Activated T-cell treated with anti-CD3 and anti-CD28 coated beads, Interleukin-2, amount 50 U/mL, for 24 hours (primary cell): Measurements from ENCODE around the gene CTNNA3.

Experiments used
- DNase-seq: peaks from one replicate; pipeline ENCODE4 v3.0.0-alpha.2; 2020
- H3K27ac Mint-ChIP-seq: 2 replicates; pipeline ENCODE4 v1.8.0; 2020; ENCODE audit warnings: mild to moderate bottlenecking, mixed read lengths
- H3K27me3 Mint-ChIP-seq: 2 replicates; pipeline ENCODE4 v1.8.0; 2020; ENCODE audit warnings: mixed read lengths
- H3K36me3 Mint-ChIP-seq: 2 replicates; pipeline ENCODE4 v1.8.0; 2020; ENCODE audit warnings: low read depth, mixed read lengths
- H3K4me1 Mint-ChIP-seq: 2 replicates; pipeline ENCODE4 v1.8.0; 2020; ENCODE audit warnings: low read depth, mixed read lengths
- H3K4me3 Mint-ChIP-seq: 2 replicates; pipeline ENCODE4 v1.8.0; 2020; ENCODE audit warnings: mild to moderate bottlenecking, moderate library complexity, mixed read lengths
- H3K9me3 Mint-ChIP-seq: 2 replicates; pipeline ENCODE4 v1.8.0; 2020; ENCODE audit warnings: mixed read lengths

CTNNA3 gene

GRCh38 chr10:67678335-67678974 lies 17.5 kb downstream of the CTNNA3 start:
- H3K4me1 Mint-ChIP-seq: no peaks in the 10 kb centered on the region
- H3K27me3 Mint-ChIP-seq: peaks cover 26% of the 10 kb centered on the region
- H3K9me3 Mint-ChIP-seq: peaks cover 5% of the 10 kb centered on the region
- H3K4me3 Mint-ChIP-seq: no peak overlapping the region
- no peak overlapping the region for H3K27ac Mint-ChIP-seq
- DNase-seq: no peak
- H3K36me3 Mint-ChIP-seq: no peaks in the 10 kb centered on the region

- Mint-ChIP-seq H3K27ac (no peak overlapping the region), H3K9me3 (no peaks in the 10 kb centered on the region), H3K36me3 (no peaks in the 10 kb centered on the region), H3K27me3 (peaks cover 26% of the 10 kb centered on the region), H3K4me3 (no peak overlapping the region), H3K4me1 (no peaks in the 10 kb centered on the region)
- DNase-seq: no peak
Observed at GRCh38 chr10:67676208-67676825, 19.7 kb downstream of the CTNNA3 start.

GRCh38 chr10:67670401-67670800 lies 25.6 kb downstream of the CTNNA3 start:
- Mint-ChIP-seq H3K4me3 (no peak overlapping the region), H3K36me3 (no peaks in the 10 kb centered on the region), H3K27ac (no peak overlapping the region), H3K4me1 (no peaks in the 10 kb centered on the region), H3K27me3 (peaks cover under 1% of the 10 kb centered on the region), H3K9me3 (no peaks in the 10 kb centered on the region)
- no peak for DNase-seq

GRCh38 chr10:67669978-67670377 lies 26.0 kb downstream of the CTNNA3 start:
- DNase-seq: no peak
- Mint-ChIP-seq H3K27me3 (no peaks in the 10 kb centered on the region), H3K27ac (no peak overlapping the region)

GRCh38 chr10:67668448-67668847 lies 27.5 kb downstream of the CTNNA3 start:
- Mint-ChIP-seq H3K4me3 (no peak overlapping the region), H3K27me3 (no peaks in the 10 kb centered on the region), H3K36me3 (no peaks in the 10 kb centered on the region), H3K27ac (no peak overlapping the region), H3K9me3 (no peaks in the 10 kb centered on the region), H3K4me1 (no peaks in the 10 kb centered on the region)
- DNase-seq: no peak

More at GRCh38 chr10:67669978-67670377, 26.0 kb downstream of the CTNNA3 start:
- H3K4me1 Mint-ChIP-seq: no peaks in the 10 kb centered on the region
- H3K4me3 Mint-ChIP-seq: no peak overlapping the region
- H3K9me3 Mint-ChIP-seq: no peaks in the 10 kb centered on the region
- no peaks in the 10 kb centered on the region for H3K36me3 Mint-ChIP-seq

GRCh38 chr10:67667035-67667425 lies 29.0 kb downstream of the CTNNA3 start:
- Mint-ChIP-seq H3K4me1 (no peaks in the 10 kb centered on the region), H3K9me3 (no peaks in the 10 kb centered on the region), H3K27me3 (no peaks in the 10 kb centered on the region), H3K36me3 (no peaks in the 10 kb centered on the region), H3K4me3 (no peak overlapping the region), H3K27ac (no peak overlapping the region)
- no peak for DNase-seq

- Mint-ChIP-seq H3K27me3 (no peaks in the 10 kb centered on the region), H3K36me3 (no peaks in the 10 kb centered on the region), H3K4me3 (no peak overlapping the region), H3K4me1 (no peaks in the 10 kb centered on the region), H3K9me3 (no peaks in the 10 kb centered on the region), H3K27ac (no peak overlapping the region)
- DNase-seq: no peak
Observed at GRCh38 chr10:67666416-67667034, 29.5 kb downstream of the CTNNA3 start.

GRCh38 chr10:67665491-67665890 lies 30.5 kb downstream of the CTNNA3 start:
- Mint-ChIP-seq H3K4me1 (no peaks in the 10 kb centered on the region), H3K27me3 (no peaks in the 10 kb centered on the region), H3K9me3 (no peaks in the 10 kb centered on the region), H3K27ac (no peak overlapping the region), H3K36me3 (no peaks in the 10 kb centered on the region), H3K4me3 (no peak overlapping the region)
- DNase-seq: no peak

GRCh38 chr10:67664942-67665341 lies 31.1 kb downstream of the CTNNA3 start:
- H3K4me1 Mint-ChIP-seq: no peaks in the 10 kb centered on the region
- no peak overlapping the region for H3K27ac Mint-ChIP-seq
- H3K4me3 Mint-ChIP-seq: no peak overlapping the region
- DNase-seq: no peak
- H3K27me3 Mint-ChIP-seq: no peaks in the 10 kb centered on the region
- H3K36me3 Mint-ChIP-seq: no peaks in the 10 kb centered on the region
- no peaks in the 10 kb centered on the region for H3K9me3 Mint-ChIP-seq

- Mint-ChIP-seq H3K4me1 (no peaks in the 10 kb centered on the region), H3K27me3 (no peaks in the 10 kb centered on the region), H3K9me3 (no peaks in the 10 kb centered on the region), H3K36me3 (no peaks in the 10 kb centered on the region), H3K4me3 (no peak overlapping the region), H3K27ac (no peak overlapping the region)
- DNase-seq: no peak
Observed at GRCh38 chr10:67663449-67664087, 32.4 kb downstream of the CTNNA3 start.

- H3K36me3 Mint-ChIP-seq: no peaks in the 10 kb centered on the region
- no peaks in the 10 kb centered on the region for H3K4me1 Mint-ChIP-seq
- DNase-seq: no peak
- no peak overlapping the region for H3K27ac Mint-ChIP-seq
- no peaks in the 10 kb centered on the region for H3K9me3 Mint-ChIP-seq
- peaks cover 3% of the 10 kb centered on the region for H3K27me3 Mint-ChIP-seq
- H3K4me3 Mint-ChIP-seq: no peak overlapping the region
Observed at GRCh38 chr10:67662415-67662814, 33.6 kb downstream of the CTNNA3 start.

GRCh38 chr10:67659497-67659896 lies 36.5 kb downstream of the CTNNA3 start:
- H3K9me3 Mint-ChIP-seq: no peaks in the 10 kb centered on the region
- no peaks in the 10 kb centered on the region for H3K36me3 Mint-ChIP-seq
- H3K4me1 Mint-ChIP-seq: no peaks in the 10 kb centered on the region
- DNase-seq: no peak
- H3K27me3 Mint-ChIP-seq: peaks cover 7% of the 10 kb centered on the region
- H3K4me3 Mint-ChIP-seq: no peak overlapping the region
- no peak overlapping the region for H3K27ac Mint-ChIP-seq

GRCh38 chr10:67657775-67658174 lies 38.2 kb downstream of the CTNNA3 start:
- no peaks in the 10 kb centered on the region for H3K4me1 Mint-ChIP-seq
- peaks cover 7% of the 10 kb centered on the region for H3K27me3 Mint-ChIP-seq
- no peaks in the 10 kb centered on the region for H3K36me3 Mint-ChIP-seq
- H3K9me3 Mint-ChIP-seq: no peaks in the 10 kb centered on the region
- H3K27ac Mint-ChIP-seq: no peak overlapping the region
- DNase-seq: no peak
- H3K4me3 Mint-ChIP-seq: no peak overlapping the region

GRCh38 chr10:67650558-67650957 lies 45.4 kb downstream of the CTNNA3 start:
- Mint-ChIP-seq H3K4me1 (no peaks in the 10 kb centered on the region), H3K9me3 (no peaks in the 10 kb centered on the region), H3K4me3 (no peak overlapping the region), H3K27ac (no peak overlapping the region), H3K27me3 (no peaks in the 10 kb centered on the region), H3K36me3 (no peaks in the 10 kb centered on the region)
- no peak for DNase-seq
